WERI-Rb-1 (cell line): ENCODE measurements around the gene ARHGEF3.
"Not testable (repeated sequence)": the region's sequence is repeated elsewhere in the genome, so short reads cannot be mapped to it uniquely, and the experiment has no call there.

Experiments
- DNase-seq: peaks from one replicate; pipeline ENCODE4 v3.0.0-alpha.2; 2020
- H3K27ac ChIP-seq: fragments of 250-450 bp; sonication (Bioruptor Pico); 2 replicates; pipeline ENCODE4 v1.5.1; 2020; ENCODE audit warnings: mild to moderate bottlenecking, moderate library complexity
- H3K27me3 ChIP-seq: fragments of 250-450 bp; sonication (Bioruptor Pico); 2 replicates; pipeline ENCODE4 v1.5.1; 2021; ENCODE audit warnings: mild to moderate bottlenecking, low read depth, moderate library complexity; ENCODE audit not compliant: insufficient read depth, severe bottlenecking
- H3K36me3 ChIP-seq: fragments of 250-450 bp; sonication (Bioruptor Pico); 2 replicates; pipeline ENCODE4 v1.5.1; 2020; ENCODE audit warnings: mild to moderate bottlenecking, moderate library complexity
- H3K4me3 ChIP-seq: 2 replicates; pipeline ENCODE4 v1.5.1; 2011; ENCODE audit warnings: low read depth, mild to moderate bottlenecking, control low read depth, low read length
- H3K9me3 ChIP-seq: fragments of 250-450 bp; sonication (Bioruptor Pico); 2 replicates; pipeline ENCODE4 v1.5.1; 2021; ENCODE audit warnings: mild to moderate bottlenecking, moderate library complexity; ENCODE audit not compliant: severe bottlenecking
- TF ChIP-seq, protein P1 (sequence below): IDR thresholded peaks from 2 replicates; pipeline ENCODE4 v1.5.1; 2011; ENCODE audit warnings: low read depth, mild to moderate bottlenecking, control low read depth, inconsistent platforms, low read length

ARHGEF3 gene

DNA sequence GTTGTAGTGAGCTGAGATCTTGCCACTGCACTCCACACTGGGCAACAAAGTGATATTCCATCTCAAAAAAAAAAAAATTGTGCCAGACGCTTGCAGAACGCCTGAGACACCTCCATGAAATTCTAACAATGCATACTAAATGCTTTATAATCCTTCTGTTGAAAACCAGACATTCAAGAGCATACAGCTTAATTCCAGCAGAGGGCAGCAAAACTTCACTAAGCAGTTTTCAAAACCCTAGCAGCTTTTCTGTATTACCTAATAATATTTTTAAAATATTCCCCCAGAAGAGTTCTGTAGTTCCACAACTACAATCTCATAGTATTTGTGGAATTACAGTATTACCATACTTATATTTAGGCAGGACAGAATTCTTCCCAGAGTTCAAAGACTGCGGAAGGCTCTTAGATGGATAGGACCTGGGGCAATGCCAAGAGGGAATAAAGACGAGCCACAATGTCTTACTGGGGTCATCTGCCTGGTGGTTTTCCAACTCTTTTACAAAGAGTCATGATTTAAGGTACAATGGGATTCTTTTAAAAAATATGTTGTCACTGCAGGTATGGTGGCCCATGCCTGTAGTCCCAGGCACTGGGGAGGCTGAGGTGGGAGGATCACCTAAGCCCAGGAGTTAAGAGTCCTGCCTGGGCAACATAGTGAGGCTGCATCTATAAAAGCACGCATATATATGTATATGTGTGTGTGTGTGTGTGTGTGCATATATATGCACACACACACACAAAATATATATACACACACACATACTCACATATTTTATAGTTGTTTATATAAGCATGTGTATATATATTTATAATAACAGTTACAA is 99.0 kb downstream of the ARHGEF3 start:
- no peak overlapping the region for H3K27ac ChIP-seq
- DNase-seq: peak; percentile 26
- no peaks in the 10 kb centered on the region for H3K9me3 ChIP-seq
- H3K4me3 ChIP-seq: no peak overlapping the region
- H3K36me3 ChIP-seq: no peaks in the 10 kb centered on the region
- TF ChIP-seq, protein P1, sequence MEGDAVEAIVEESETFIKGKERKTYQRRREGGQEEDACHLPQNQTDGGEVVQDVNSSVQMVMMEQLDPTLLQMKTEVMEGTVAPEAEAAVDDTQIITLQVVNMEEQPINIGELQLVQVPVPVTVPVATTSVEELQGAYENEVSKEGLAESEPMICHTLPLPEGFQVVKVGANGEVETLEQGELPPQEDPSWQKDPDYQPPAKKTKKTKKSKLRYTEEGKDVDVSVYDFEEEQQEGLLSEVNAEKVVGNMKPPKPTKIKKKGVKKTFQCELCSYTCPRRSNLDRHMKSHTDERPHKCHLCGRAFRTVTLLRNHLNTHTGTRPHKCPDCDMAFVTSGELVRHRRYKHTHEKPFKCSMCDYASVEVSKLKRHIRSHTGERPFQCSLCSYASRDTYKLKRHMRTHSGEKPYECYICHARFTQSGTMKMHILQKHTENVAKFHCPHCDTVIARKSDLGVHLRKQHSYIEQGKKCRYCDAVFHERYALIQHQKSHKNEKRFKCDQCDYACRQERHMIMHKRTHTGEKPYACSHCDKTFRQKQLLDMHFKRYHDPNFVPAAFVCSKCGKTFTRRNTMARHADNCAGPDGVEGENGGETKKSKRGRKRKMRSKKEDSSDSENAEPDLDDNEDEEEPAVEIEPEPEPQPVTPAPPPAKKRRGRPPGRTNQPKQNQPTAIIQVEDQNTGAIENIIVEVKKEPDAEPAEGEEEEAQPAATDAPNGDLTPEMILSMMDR: peak; percentile 40; the same call in 1 of the 2 replicates
- no peaks in the 10 kb centered on the region for H3K27me3 ChIP-seq

DNA sequence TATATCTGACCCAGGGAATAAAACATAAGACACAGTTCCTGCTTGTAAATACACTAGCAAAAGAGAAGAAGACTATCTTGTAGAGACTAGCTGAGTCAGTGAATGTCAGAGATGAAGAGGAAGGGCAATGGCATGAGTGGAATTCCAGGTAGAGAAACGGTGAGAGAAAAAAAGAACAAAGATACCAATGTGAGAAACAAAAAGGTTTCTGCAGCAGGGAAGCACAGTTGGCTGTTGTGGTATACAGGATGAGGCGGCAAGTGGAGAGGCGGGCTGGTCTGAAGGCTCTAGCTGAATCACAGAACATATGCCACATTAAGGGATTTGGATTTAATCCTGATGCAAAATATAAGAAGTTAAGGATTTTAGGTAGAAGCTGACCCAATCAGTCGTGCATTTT is 101.6 kb downstream of the ARHGEF3 start:
- Histone ChIP-seq H3K27ac (peak overlapping the region; percentile 42), H3K27me3 (no peaks in the 10 kb centered on the region), H3K4me3 (no peak overlapping the region), H3K36me3 (no peaks in the 10 kb centered on the region), H3K9me3 (no peaks in the 10 kb centered on the region)
- TF ChIP-seq, protein P1: no peak
- DNase-seq: peak; percentile 40

DNA sequence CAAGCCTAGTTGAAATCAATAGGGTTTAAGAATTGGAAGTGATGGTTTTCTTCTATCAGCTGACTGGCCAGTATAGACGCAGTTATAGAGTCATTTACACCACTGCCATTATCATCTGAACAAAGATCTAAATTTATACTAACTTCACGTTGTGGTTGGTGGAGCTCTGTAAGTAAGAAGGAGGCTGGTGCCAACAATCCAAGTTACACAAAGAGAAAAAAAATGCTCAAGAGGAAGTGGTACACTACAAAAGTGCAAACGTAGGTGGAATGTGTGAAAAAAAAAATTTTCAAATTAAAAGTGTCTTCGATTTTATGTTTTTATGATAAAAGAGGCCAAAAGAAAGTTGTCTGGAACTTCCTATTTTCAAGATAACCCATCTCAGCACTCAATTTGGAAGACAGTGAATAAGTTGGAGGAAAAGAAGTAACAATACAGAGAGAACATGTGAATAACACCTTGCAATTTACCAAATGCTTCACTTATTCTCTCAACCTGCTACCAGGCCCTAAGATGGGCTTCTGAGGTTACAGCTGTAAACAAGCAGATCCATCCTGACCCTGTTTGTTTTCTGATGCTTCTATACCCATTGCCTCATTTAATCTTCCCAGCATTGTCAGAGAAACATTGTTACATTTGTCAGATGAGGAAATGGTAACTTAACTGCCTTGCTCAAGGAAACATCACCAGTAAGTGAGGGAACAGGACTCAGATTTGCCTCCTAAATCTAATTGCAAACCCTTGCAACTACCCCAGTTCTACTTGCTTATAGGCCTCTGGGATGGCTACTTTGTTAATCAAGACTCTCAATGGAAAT is 106.7 kb downstream of the ARHGEF3 start:
- H3K4me3 ChIP-seq: no peak overlapping the region
- TF ChIP-seq, protein P1: no peak
- H3K36me3 ChIP-seq: no peaks in the 10 kb centered on the region
- no peaks in the 10 kb centered on the region for H3K27me3 ChIP-seq
- H3K9me3 ChIP-seq: no peaks in the 10 kb centered on the region
- no peak overlapping the region for H3K27ac ChIP-seq
- DNase-seq: no peak

GRCh38 chr3:56693750-56694149 is 108.0 kb downstream of the ARHGEF3 start:
- TF ChIP-seq, protein P1: no peak
- no peaks in the 10 kb centered on the region for H3K27me3 ChIP-seq
- no peak for DNase-seq
- no peak overlapping the region for H3K27ac ChIP-seq
- no peaks in the 10 kb centered on the region for H3K36me3 ChIP-seq
- H3K9me3 ChIP-seq: no peaks in the 10 kb centered on the region
- H3K4me3 ChIP-seq: no peak overlapping the region

GRCh38 chr3:56692520-56693433 is 109.0 kb downstream of the ARHGEF3 start:
- not testable (repeated sequence) for H3K27me3 ChIP-seq, H3K4me3 ChIP-seq, H3K27ac ChIP-seq, H3K9me3 ChIP-seq, H3K36me3 ChIP-seq, DNase-seq

DNA sequence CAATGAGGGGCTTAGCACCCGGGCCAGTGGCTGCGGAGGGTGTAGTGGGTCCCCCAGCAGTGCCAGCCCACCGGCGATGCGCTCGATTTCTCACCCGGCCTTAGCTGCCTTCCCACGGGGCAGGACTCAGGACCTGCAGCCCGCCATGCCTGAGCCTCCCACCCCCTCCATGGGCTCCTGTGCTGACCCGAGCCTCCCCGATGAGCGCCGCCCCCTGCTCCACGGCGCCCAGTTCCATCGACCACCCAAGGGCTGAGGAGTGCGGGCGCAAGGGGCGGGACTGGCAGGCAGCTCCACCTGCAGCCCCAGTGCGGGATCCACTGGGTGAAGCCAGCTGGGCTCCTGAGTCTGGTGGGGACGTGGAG is 109.8 kb downstream of the ARHGEF3 start:
- H3K27me3 ChIP-seq, DNase-seq, H3K36me3 ChIP-seq, H3K4me3 ChIP-seq, H3K9me3 ChIP-seq, H3K27ac ChIP-seq: not testable (repeated sequence)
